ENCODE data around the gene TEDC2.

Gene TEDC2

DNA sequence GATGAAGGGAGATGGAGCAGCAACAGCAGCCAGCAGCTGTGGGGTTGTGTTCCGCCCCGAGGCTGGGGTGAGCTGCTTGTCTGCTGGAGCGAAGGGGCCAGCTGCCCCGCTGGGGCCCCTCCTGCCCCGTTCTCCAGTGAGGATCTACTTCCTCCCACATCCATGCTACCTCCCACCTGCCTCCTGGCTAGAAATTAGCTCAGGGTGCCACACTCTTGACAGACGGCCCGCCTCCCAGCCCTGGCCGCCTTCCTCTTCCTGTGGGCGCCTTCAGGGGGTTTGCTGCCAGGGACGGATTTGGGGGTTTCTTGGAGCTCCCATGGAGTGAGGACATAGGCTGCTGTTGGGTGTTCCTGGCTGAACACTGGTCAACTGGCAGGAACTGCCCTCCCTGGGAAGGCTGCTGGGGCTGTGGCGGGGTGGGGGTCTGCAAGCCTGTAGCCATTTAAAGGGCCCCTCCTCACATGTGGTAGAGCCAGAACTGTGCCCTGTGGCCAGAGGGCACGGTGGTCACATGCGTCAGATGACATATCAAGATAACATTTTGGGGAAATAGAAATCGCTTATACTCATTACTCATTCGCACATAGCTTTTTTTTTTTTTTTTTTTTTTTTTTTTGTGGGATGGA, 28.1 kb downstream of the TEDC2 start:
- TF ChIP-seq, protein P1, sequence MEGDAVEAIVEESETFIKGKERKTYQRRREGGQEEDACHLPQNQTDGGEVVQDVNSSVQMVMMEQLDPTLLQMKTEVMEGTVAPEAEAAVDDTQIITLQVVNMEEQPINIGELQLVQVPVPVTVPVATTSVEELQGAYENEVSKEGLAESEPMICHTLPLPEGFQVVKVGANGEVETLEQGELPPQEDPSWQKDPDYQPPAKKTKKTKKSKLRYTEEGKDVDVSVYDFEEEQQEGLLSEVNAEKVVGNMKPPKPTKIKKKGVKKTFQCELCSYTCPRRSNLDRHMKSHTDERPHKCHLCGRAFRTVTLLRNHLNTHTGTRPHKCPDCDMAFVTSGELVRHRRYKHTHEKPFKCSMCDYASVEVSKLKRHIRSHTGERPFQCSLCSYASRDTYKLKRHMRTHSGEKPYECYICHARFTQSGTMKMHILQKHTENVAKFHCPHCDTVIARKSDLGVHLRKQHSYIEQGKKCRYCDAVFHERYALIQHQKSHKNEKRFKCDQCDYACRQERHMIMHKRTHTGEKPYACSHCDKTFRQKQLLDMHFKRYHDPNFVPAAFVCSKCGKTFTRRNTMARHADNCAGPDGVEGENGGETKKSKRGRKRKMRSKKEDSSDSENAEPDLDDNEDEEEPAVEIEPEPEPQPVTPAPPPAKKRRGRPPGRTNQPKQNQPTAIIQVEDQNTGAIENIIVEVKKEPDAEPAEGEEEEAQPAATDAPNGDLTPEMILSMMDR (IDR thresholded peaks at IDR 0.05; ENCODE audit: control extremely low read depth, extremely low read depth, low read depth, missing control alignments), result no peak
- ChIA-PET CTCF (interaction anchor here (0.7 to 8.1 kb wide), 5 partner anchors 13 to 293 kb away, joined by 3 to 36 read pairs (median 3); partner anchors contain the start of gene TBC1D24), POLR2A (interaction anchor here (0.6 kb wide), 1 partner anchor 249 kb away, joined by 4 read pairs; no protein-coding TSS in a partner anchor)
- DNase-seq (ENCODE audit: extremely low spot score), result no peak

DNA sequence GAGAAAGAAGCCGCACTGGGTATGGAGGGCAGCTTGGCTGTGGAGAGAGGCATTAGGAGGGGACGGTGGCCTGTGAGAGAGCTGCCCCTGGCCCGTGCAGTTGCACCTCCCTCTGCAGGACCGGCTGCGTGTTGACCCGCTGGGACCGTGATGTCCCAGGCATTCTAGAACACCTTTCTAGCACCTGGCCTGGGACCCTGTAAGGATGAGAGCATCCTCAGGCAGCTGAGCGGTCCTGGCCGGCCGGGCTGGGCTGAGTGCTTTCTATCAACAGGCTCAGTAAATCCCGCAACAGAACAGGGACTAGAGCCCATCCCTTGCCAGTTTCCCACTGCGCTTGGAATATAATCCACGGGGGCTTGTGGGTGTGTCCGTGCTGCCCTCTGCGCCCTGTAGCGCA, 29.7 kb downstream of the TEDC2 start:
- TF ChIP-seq, protein P1 (IDR thresholded peaks at IDR 0.05; ENCODE audit: control extremely low read depth, extremely low read depth, low read depth, missing control alignments), result no peak
- ChIA-PET CTCF (interaction anchor here (8.1 kb wide), 1 partner anchor 12 kb away, joined by 36 read pairs; no protein-coding TSS in a partner anchor), POLR2A (no interaction called here)
- DNase-seq (ENCODE audit: extremely low spot score), result no peak

DNA sequence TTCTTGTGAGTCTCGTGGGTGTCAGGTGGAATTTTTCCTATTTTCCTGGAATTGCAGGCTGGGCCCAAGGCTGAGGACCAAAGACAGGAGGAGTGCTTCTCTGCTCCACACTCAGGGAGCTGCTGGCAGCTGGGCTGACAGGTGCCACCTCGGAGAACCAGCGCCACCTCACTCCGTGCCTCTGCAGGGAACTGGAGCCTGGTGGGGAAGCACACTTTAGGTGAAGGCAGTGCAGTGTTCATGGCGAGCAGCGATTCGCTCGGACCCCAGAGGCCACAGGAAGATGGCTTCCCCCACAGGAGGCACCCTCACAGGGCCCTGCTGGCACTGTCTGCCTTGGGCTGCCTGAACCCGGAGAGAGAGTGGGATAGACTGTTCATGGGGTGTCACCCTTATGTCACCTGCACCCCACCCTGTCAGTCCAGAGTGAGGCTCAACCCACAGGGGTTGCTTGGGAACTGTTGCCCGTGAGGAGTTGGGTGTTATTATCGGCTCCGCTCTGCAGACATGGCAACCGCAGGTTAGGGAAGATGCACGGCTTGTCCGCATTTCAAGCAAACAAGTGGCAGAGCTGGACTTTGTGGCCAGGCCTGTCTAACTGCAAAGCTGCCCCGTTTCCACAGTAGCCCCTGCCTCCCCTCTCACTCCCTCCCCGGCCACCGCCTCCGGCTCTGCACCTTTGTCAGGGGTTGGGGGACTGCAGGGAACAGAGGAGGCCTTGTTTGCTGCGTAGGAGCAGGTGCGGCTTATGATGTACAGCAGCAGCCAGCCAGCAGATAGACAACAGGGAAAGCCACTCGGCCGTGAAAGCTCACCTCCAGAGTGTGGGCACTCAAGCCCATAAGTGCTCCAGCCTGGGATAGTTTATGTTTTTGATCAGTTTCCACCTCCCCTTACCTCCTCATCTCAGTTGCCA, 30.5 kb downstream of the TEDC2 start:
- DNase-seq (ENCODE audit: extremely low spot score), result no peak
- ChIA-PET POLR2A (no interaction called here), CTCF (interaction anchor here (8.1 kb wide), 1 partner anchor 11 kb away, joined by 36 read pairs; no protein-coding TSS in a partner anchor)
- TF ChIP-seq, protein P1 (IDR thresholded peaks at IDR 0.05; ENCODE audit: control extremely low read depth, extremely low read depth, low read depth, missing control alignments), result no peak

DNA sequence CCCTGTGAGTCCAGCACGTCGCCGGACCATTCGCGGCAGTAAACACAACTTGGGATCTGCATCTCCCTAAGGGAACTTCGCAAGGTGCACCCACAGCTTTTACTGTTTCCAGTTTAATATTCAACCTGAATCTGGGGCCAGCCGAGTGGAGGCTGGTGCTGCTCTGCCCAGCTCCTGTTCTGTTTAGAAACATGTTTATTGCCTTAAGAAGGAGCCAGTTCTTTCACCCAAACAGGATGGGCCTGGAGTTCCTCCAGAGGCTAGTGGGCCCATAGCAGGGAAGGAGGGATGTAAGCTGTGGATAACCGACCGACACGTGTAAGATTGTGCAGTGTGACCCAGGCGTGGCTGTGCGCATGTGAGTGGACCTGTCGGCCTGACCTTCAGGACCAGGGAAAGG, 32.4 kb downstream of the TEDC2 start:
- DNase-seq (ENCODE audit: extremely low spot score), result no peak
- CTCF ChIA-PET, result interaction anchor here (8.1 kb wide), 1 partner anchor 9 kb away, joined by 36 read pairs; no protein-coding TSS in a partner anchor
- TF ChIP-seq, protein P1 (IDR thresholded peaks at IDR 0.05; ENCODE audit: control extremely low read depth, extremely low read depth, low read depth, missing control alignments), result no peak
- POLR2A ChIA-PET, result no interaction called here

DNA sequence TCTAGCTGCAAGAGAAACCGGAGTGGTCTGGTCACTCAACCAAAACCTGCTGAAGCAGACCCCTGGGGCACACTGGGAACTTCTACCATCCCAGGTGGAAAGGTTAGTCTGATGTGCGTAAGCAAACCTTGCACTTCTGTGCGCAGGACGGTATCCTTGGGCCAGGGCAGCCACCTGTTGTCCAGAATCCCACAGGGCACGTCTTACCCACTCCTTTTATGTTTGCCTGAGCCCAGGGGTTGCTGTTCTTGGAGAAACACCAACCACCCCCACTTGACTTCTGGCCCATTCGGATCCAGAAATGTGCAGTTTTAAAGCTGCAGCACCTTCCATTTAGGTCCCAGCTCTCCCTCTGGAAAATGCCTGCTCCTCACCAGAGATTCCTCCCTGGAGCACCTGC, 33.7 kb downstream of the TEDC2 start:
- DNase-seq (ENCODE audit: extremely low spot score), result no peak
- POLR2A ChIA-PET, result no interaction called here
- CTCF ChIA-PET, result interaction anchor here (8.1 kb wide), 1 partner anchor 8 kb away, joined by 36 read pairs; no protein-coding TSS in a partner anchor
- TF ChIP-seq, protein P1 (IDR thresholded peaks at IDR 0.05; ENCODE audit: control extremely low read depth, extremely low read depth, low read depth, missing control alignments), result no peak

DNA sequence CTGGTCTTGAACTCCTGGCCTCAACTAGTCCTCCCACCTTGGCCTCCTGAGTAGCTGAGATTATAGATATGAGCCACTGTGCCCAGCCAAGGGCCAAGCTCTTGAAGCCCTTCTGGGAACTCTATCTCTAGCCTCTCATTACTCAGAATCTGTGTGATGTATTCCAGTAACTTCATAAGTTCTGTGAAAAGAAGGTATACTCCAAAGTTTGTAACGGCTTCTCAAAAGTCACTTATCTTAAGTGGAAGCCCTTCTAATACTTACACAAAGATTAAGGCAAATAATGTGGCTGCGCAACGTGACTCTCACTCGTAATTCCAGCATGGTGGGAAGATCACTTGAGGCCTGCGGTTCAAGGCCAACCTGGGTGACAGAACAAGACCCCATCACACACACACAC, 34.7 kb downstream of the TEDC2 start:
- ChIA-PET POLR2A (no interaction called here), CTCF (interaction anchor here (2.7 kb wide), 1 partner anchor 15 kb away, joined by 7 read pairs; no protein-coding TSS in a partner anchor)
- TF ChIP-seq, protein P1 (IDR thresholded peaks at IDR 0.05; ENCODE audit: control extremely low read depth, extremely low read depth, low read depth, missing control alignments), result no peak

More for the DNA sequence above, 34.7 kb downstream of the TEDC2 start:
- no peak for DNase-seq (ENCODE audit: extremely low spot score)
